Mesenchymal stem cell (in vitro differentiated cells and primary cell): ENCODE data around the gene FETUB.

ENCODE experiments used
- DNase-seq: peaks from one replicate; pipeline ENCODE4 v3.0.0-alpha.2; 2013
- H2AFZ ChIP-seq: one replicate; pipeline ENCODE4 v1.6.1; 2013; ENCODE audit warnings: low read depth, mild to moderate bottlenecking, control low read depth, inconsistent platforms, low read length, moderate library complexity
- H2AK5ac ChIP-seq: 2 replicates; pipeline ENCODE4 v1.6.1; 2013; ENCODE audit warnings: low read length, moderate library complexity, mild to moderate bottlenecking, inconsistent platforms; ENCODE audit not compliant: severe bottlenecking
- H2BK120ac ChIP-seq: one replicate; pipeline ENCODE4 v1.6.1; 2013; ENCODE audit warnings: low read depth, mild to moderate bottlenecking, inconsistent platforms, low read length, moderate library complexity
- H2BK12ac ChIP-seq, 2 experiments: one replicate each; pipeline ENCODE4 v1.6.1; 2013; ENCODE audit warnings: inconsistent platforms in 2 of 2, low read length in 2 of 2, mild to moderate bottlenecking in 2 of 2, moderate library complexity in 2 of 2, control low read depth in 1 of 2
- H2BK15ac ChIP-seq: one replicate; pipeline ENCODE4 v1.6.1; 2013; ENCODE audit warnings: mild to moderate bottlenecking, low read depth, inconsistent platforms; ENCODE audit not compliant: poor library complexity, severe bottlenecking
- H2BK5ac ChIP-seq: 2 replicates; pipeline ENCODE4 v1.6.1; 2013; ENCODE audit warnings: low read depth, mild to moderate bottlenecking, low read length, control low read depth, inconsistent platforms; ENCODE audit not compliant: poor library complexity, severe bottlenecking
- H3K14ac ChIP-seq, 2 experiments: one replicate each; pipeline ENCODE4 v1.6.1; 2013; ENCODE audit warnings: inconsistent platforms in 2 of 2, low read length in 2 of 2, control low read depth in 1 of 2, mild to moderate bottlenecking in 1 of 2, moderate library complexity in 1 of 2
- H3K18ac ChIP-seq, 2 experiments: one replicate each; pipeline ENCODE4 v1.6.1; 2013; ENCODE audit warnings: inconsistent platforms in 2 of 2, low read length in 2 of 2, control low read depth in 1 of 2, low read depth in 1 of 2, mild to moderate bottlenecking in 1 of 2
- H3K23ac ChIP-seq, 2 experiments: one replicate each; pipeline ENCODE4 v1.6.1; 2013; ENCODE audit warnings: inconsistent platforms in 2 of 2, low read length in 2 of 2, mild to moderate bottlenecking in 2 of 2, moderate library complexity in 2 of 2, control low read depth in 1 of 2
- H3K27ac ChIP-seq: 2 replicates; pipeline ENCODE4 v1.5.1; 2013; ENCODE audit warnings: mild to moderate bottlenecking, moderate library complexity, low read length, control low read depth, inconsistent platforms; ENCODE audit not compliant: poor library complexity, severe bottlenecking
- H3K27me3 ChIP-seq, 2 experiments: 2 replicates each; pipeline versions ENCODE4 v1.6.1 to v1.7.0; 2013; ENCODE audit warnings: low read length in 2 of 2, mild to moderate bottlenecking in 2 of 2, moderate library complexity in 2 of 2, control low read depth in 1 of 2, inconsistent platforms in 1 of 2; ENCODE audit not compliant: control insufficient read depth in 1 of 2, insufficient read depth in 1 of 2
- H3K36me3 ChIP-seq, 2 experiments: 2 replicates each; pipeline versions ENCODE4 v1.6.1 to v1.7.0; 2013; ENCODE audit warnings: low read length in 2 of 2, control low read depth in 1 of 2, inconsistent platforms in 1 of 2, low read depth in 1 of 2, mild to moderate bottlenecking in 1 of 2; ENCODE audit not compliant: insufficient read depth in 2 of 2, control insufficient read depth in 1 of 2
- H3K4ac ChIP-seq, 2 experiments: one replicate each; pipeline ENCODE4 v1.6.1; 2013; ENCODE audit warnings: inconsistent platforms in 2 of 2, low read length in 2 of 2, mild to moderate bottlenecking in 2 of 2, moderate library complexity in 2 of 2, control low read depth in 1 of 2, low read depth in 1 of 2
- H3K4me1 ChIP-seq: 2 replicates; pipeline ENCODE4 v1.6.1; 2013; ENCODE audit warnings: low read depth, low read length, control low read depth; ENCODE audit not compliant: control insufficient read depth, insufficient read depth
- H3K4me2 ChIP-seq: 2 replicates; pipeline ENCODE4 v1.6.1; 2013; ENCODE audit warnings: low read length, mild to moderate bottlenecking, inconsistent platforms; ENCODE audit not compliant: poor library complexity, severe bottlenecking
- H3K4me3 ChIP-seq, 2 experiments: 2 replicates each; pipeline versions ENCODE4 v1.5.1 to v1.7.0; 2013; ENCODE audit warnings: low read length in 2 of 2, mild to moderate bottlenecking in 2 of 2, control low read depth in 1 of 2, low read depth in 1 of 2; ENCODE audit not compliant: insufficient read depth in 1 of 2
- H3K79me1 ChIP-seq: replicated peaks from 2 replicates; pipeline ENCODE4 v1.6.1; 2013; ENCODE audit warnings: mild to moderate bottlenecking, control low read depth, low read length, inconsistent platforms; ENCODE audit not compliant: poor library complexity, severe bottlenecking
- H3K9ac ChIP-seq: 2 replicates; pipeline ENCODE4 v1.7.0; 2013; ENCODE audit warnings: mild to moderate bottlenecking, low read length, moderate library complexity
- H3K9me3 ChIP-seq: 2 replicates; pipeline ENCODE4 v1.7.0; 2013; ENCODE audit warnings: mild to moderate bottlenecking, low read length; ENCODE audit not compliant: control insufficient read depth
- H4K8ac ChIP-seq: one replicate; pipeline ENCODE4 v1.6.1; 2013; ENCODE audit warnings: inconsistent platforms, mild to moderate bottlenecking, low read length, moderate library complexity
- H4K91ac ChIP-seq: one replicate; pipeline ENCODE4 v1.6.1; 2013; ENCODE audit warnings: mild to moderate bottlenecking, low read length, inconsistent platforms
- WGBS: methylation state at CpG from one replicate; pipeline ENCODE4 v1.1.7; 2013; ENCODE audit warnings: mixed read lengths; 5-methylcytosine and 5-hydroxymethylcytosine counted together

The FETUB gene

GRCh38 chr3:186622651-186623310 is 17.4 kb upstream of the FETUB start:
- H3K4me2 ChIP-seq, result no peak overlapping the region
- H3K27me3 ChIP-seq, result peaks cover 17 to 53% of the 10 kb centered on the region in 2 experiments
- no peak overlapping the region for H3K4ac ChIP-seq
- 42% methylated on average over 2 of the region's 2 CpGs for WGBS
- no peak overlapping the region for H4K91ac ChIP-seq
- no peak overlapping the region for H3K14ac ChIP-seq
- no peak overlapping the region for H4K8ac ChIP-seq
- H2BK5ac ChIP-seq, result no peak overlapping the region
- no peak overlapping the region for H3K27ac ChIP-seq
- H2AFZ ChIP-seq, result no peak overlapping the region
- no peak for DNase-seq
- no peaks in the 10 kb centered on the region for H3K36me3 ChIP-seq
- no peak overlapping the region for H3K9ac ChIP-seq
- H2BK15ac ChIP-seq, result no peak overlapping the region
- H2BK12ac ChIP-seq, result no peak overlapping the region
- no peaks in the 10 kb centered on the region for H3K79me1 ChIP-seq
- no peak overlapping the region for H2BK120ac ChIP-seq
- no peak overlapping the region for H3K23ac ChIP-seq
- no peak overlapping the region for H2AK5ac ChIP-seq
- no peaks in the 10 kb centered on the region for H3K9me3 ChIP-seq
- no peak overlapping the region for H3K18ac ChIP-seq
- H3K4me3 ChIP-seq, result no peak overlapping the region
- H3K4me1 ChIP-seq, result peaks cover 6% of the 10 kb centered on the region

- no peak overlapping the region for H3K27ac ChIP-seq
- H2BK5ac ChIP-seq, result no peak overlapping the region
- no peaks in the 10 kb centered on the region for H3K4me1 ChIP-seq
- H2AFZ ChIP-seq, result no peak overlapping the region
- H2AK5ac ChIP-seq, result no peak overlapping the region
- no peak overlapping the region for H2BK120ac ChIP-seq
- H3K36me3 ChIP-seq, result no peaks in the 10 kb centered on the region
- no peak overlapping the region for H2BK12ac ChIP-seq
- H3K4ac ChIP-seq, result no peak overlapping the region
- H3K14ac ChIP-seq, result no peak overlapping the region
- no peak overlapping the region for H3K4me3 ChIP-seq
- peaks cover 21 to 49% of the 10 kb centered on the region in 2 experiments for H3K27me3 ChIP-seq
- H3K9ac ChIP-seq, result no peak overlapping the region
- no peak overlapping the region for H4K8ac ChIP-seq
- H3K4me2 ChIP-seq, result no peak overlapping the region
- no peak overlapping the region for H2BK15ac ChIP-seq
- H3K79me1 ChIP-seq, result no peaks in the 10 kb centered on the region
- no peaks in the 10 kb centered on the region for H3K9me3 ChIP-seq
- no peak overlapping the region for H4K91ac ChIP-seq
- 76% methylated on average over 4 of the region's 4 CpGs for WGBS
- no peak overlapping the region for H3K18ac ChIP-seq
- no peak for DNase-seq
- no peak overlapping the region for H3K23ac ChIP-seq
Observed at GRCh38 chr3:186624598-186624997, 15.6 kb upstream of the FETUB start.

- no peak overlapping the region for H3K18ac ChIP-seq
- H3K4me3 ChIP-seq, result no peak overlapping the region
- no peak for DNase-seq
- H3K27ac ChIP-seq, result no peak overlapping the region
- H3K27me3 ChIP-seq, result peaks cover 25 to 49% of the 10 kb centered on the region in 2 experiments
- no peaks in the 10 kb centered on the region for H3K79me1 ChIP-seq
- WGBS, result 85% methylated on average over 4 of the region's 4 CpGs
- no peak overlapping the region for H3K4me2 ChIP-seq
- H3K23ac ChIP-seq, result no peak overlapping the region
- no peak overlapping the region for H2BK5ac ChIP-seq
- no peak overlapping the region for H2AFZ ChIP-seq
- H3K9me3 ChIP-seq, result no peaks in the 10 kb centered on the region
- no peaks in the 10 kb centered on the region for H3K36me3 ChIP-seq
- no peak overlapping the region for H4K8ac ChIP-seq
- no peak overlapping the region for H2BK120ac ChIP-seq
- H3K14ac ChIP-seq, result no peak overlapping the region
- no peak overlapping the region for H3K4ac ChIP-seq
- no peak overlapping the region for H2AK5ac ChIP-seq
- H3K4me1 ChIP-seq, result no peaks in the 10 kb centered on the region
- no peak overlapping the region for H2BK15ac ChIP-seq
- no peak overlapping the region for H4K91ac ChIP-seq
- no peak overlapping the region for H2BK12ac ChIP-seq
- no peak overlapping the region for H3K9ac ChIP-seq
Observed at GRCh38 chr3:186625600-186626042, 14.6 kb upstream of the FETUB start.

- no peak overlapping the region for H2AFZ ChIP-seq
- no peak overlapping the region for H3K23ac ChIP-seq
Observed at GRCh38 chr3:186626254-186626847, 13.8 kb upstream of the FETUB start.

More at GRCh38 chr3:186626254-186626847, 13.8 kb upstream of the FETUB start:
- DNase-seq, result no peak
- H3K9ac ChIP-seq, result no peak overlapping the region
- no peaks in the 10 kb centered on the region for H3K9me3 ChIP-seq
- no peak overlapping the region for H2BK120ac ChIP-seq
- H2BK5ac ChIP-seq, result no peak overlapping the region
- no peak overlapping the region for H2BK15ac ChIP-seq
- H3K79me1 ChIP-seq, result no peaks in the 10 kb centered on the region
- H3K14ac ChIP-seq, result no peak overlapping the region
- no peak overlapping the region for H3K4me2 ChIP-seq
- H3K36me3 ChIP-seq, result no peaks in the 10 kb centered on the region
- H3K4ac ChIP-seq, result no peak overlapping the region
- no peak overlapping the region for H2AK5ac ChIP-seq
- H3K27me3 ChIP-seq, result peaks cover 31 to 45% of the 10 kb centered on the region in 2 experiments
- no peak overlapping the region for H3K27ac ChIP-seq
- H3K18ac ChIP-seq, result no peak overlapping the region
- no peak overlapping the region for H2BK12ac ChIP-seq
- no peaks in the 10 kb centered on the region for H3K4me1 ChIP-seq
- WGBS, result 73% methylated on average over 6 of the region's 7 CpGs
- no peak overlapping the region for H4K91ac ChIP-seq
- H3K4me3 ChIP-seq, result no peak overlapping the region
- H4K8ac ChIP-seq, result no peak overlapping the region
